Activated CD8-positive, alpha-beta T cell treated with anti-CD3 and anti-CD28 coated beads, Interleukin-2, amount 10 ng/mL, durations not matched to agents 7 days and 5 days (primary cell): ENCODE measurements around the gene RAD51B. TPM values are rescaled to one million over a fixed set of nuclear protein-coding genes. Genes with fewer than 3 reads are reported as not detected.

Experiments
- ATAC-seq: fragments of 150-1000 bp; cut with Tn5 transposase; one replicate; pipeline ENCODE4 v1.10.0; 2021; ENCODE audit warnings: moderate library complexity
- CTCF ChIA-PET: fragments of 350-600 bp; sonication (Branson Sonifier 250); formaldehyde crosslinking; loops from one replicate; lab custom pipeline; 2021; ENCODE audit warnings: antibody characterized with exemption; lab: Charles Lee
- POLR2A ChIA-PET: fragments of 350-600 bp; sonication (Branson Sonifier 250); formaldehyde crosslinking; loops from one replicate; lab custom pipeline; 2021; ENCODE audit warnings: antibody characterized with exemption; lab: Charles Lee
- DNase-seq: peaks from one replicate; pipeline ENCODE4 v3.0.0-alpha.2; 2020
- H3K27ac Mint-ChIP-seq: one replicate; pipeline ENCODE4 v1.8.0; 2021; ENCODE audit warnings: mild to moderate bottlenecking, mixed read lengths
- H3K27me3 Mint-ChIP-seq: one replicate; pipeline ENCODE4 v1.8.0; 2021; ENCODE audit warnings: low read depth, mixed read lengths
- H3K36me3 Mint-ChIP-seq: one replicate; pipeline ENCODE4 v1.8.0; 2021; ENCODE audit warnings: low read depth, mixed read lengths
- H3K4me1 Mint-ChIP-seq: one replicate; pipeline ENCODE4 v1.8.0; 2021; ENCODE audit warnings: low read depth, mixed read lengths
- H3K4me3 Mint-ChIP-seq: one replicate; pipeline ENCODE4 v1.8.0; 2021; ENCODE audit warnings: mild to moderate bottlenecking, mixed read lengths
- H3K9me3 Mint-ChIP-seq: one replicate; pipeline ENCODE4 v1.8.0; 2022; ENCODE audit warnings: mixed read lengths; ENCODE audit not compliant: insufficient read depth
- total RNA-seq, 2 experiments: library from RNA; stranded (reverse); gene quantifications; one replicate each; pipeline ENCODE4 v1.2.3, GENCODE V29; 2021

Gene RAD51B
- total RNA-seq, 2 experiments from 2014 or later, result 34.1 to 38.8 TPM

- Mint-ChIP-seq H3K9me3 (no peaks in the 10 kb centered on the region), H3K27me3 (no peaks in the 10 kb centered on the region), H3K4me3 (no peak overlapping the region), H3K4me1 (peaks cover 28% of the 10 kb centered on the region), H3K27ac (no peak overlapping the region), H3K36me3 (peaks cover 1% of the 10 kb centered on the region)
- ChIA-PET POLR2A (no interaction called here), CTCF (interaction anchor here (1.6 kb wide), 1 partner anchor 153 kb away, joined by 3 read pairs; no protein-coding TSS in a partner anchor)
- ATAC-seq (no peak), DNase-seq (no peak)
Observed at GRCh38 chr14:68403191-68404145, 583.9 kb downstream of the RAD51B start.

GRCh38 chr14:68404146-68404527 is 584.6 kb downstream of the RAD51B start:
- POLR2A ChIA-PET, result interaction anchor here (1.2 kb wide), 1 partner anchor 111 kb away, joined by 3 read pairs; no protein-coding TSS in a partner anchor
- no peak overlapping the region for H3K4me3 Mint-ChIP-seq
- CTCF ChIA-PET, result interaction anchor here (1.2 to 2.5 kb wide), 2 partner anchors 16 to 153 kb away, joined by 3 to 13 read pairs; no protein-coding TSS in a partner anchor

GRCh38 chr14:68404652-68405183 is 585.1 kb downstream of the RAD51B start:
- ATAC-seq, result no peak
- Mint-ChIP-seq H3K4me3 (no peak overlapping the region), H3K9me3 (no peaks in the 10 kb centered on the region), H3K27me3 (no peaks in the 10 kb centered on the region), H3K27ac (no peak overlapping the region), H3K36me3 (peaks cover 1% of the 10 kb centered on the region), H3K4me1 (peaks cover 37% of the 10 kb centered on the region)
- POLR2A ChIA-PET, result interaction anchor here (1.2 kb wide), 1 partner anchor 112 kb away, joined by 3 read pairs; no protein-coding TSS in a partner anchor
- CTCF ChIA-PET, result interaction anchor here (0.8 to 2.5 kb wide), 4 partner anchors 17 to 460 kb away, joined by 3 to 13 read pairs (median 3); no protein-coding TSS in a partner anchor
- no peak for DNase-seq

More at GRCh38 chr14:68404146-68404527, 584.6 kb downstream of the RAD51B start:
- ATAC-seq (no peak), DNase-seq (no peak)
- Mint-ChIP-seq H3K27me3 (no peaks in the 10 kb centered on the region), H3K27ac (no peak overlapping the region), H3K9me3 (no peaks in the 10 kb centered on the region), H3K4me1 (peaks cover 32% of the 10 kb centered on the region), H3K36me3 (peaks cover 1% of the 10 kb centered on the region)

- no peak overlapping the region for H3K4me3 Mint-ChIP-seq
- no peak for ATAC-seq
- H3K9me3 Mint-ChIP-seq, result no peaks in the 10 kb centered on the region
- ChIA-PET POLR2A (no interaction called here), CTCF (interaction anchor here (2.5 kb wide), 1 partner anchor 155 kb away, joined by 13 read pairs; no protein-coding TSS in a partner anchor)
- no peak overlapping the region for H3K27ac Mint-ChIP-seq
- peaks cover 1% of the 10 kb centered on the region for H3K36me3 Mint-ChIP-seq
- H3K27me3 Mint-ChIP-seq, result no peaks in the 10 kb centered on the region
- DNase-seq, result no peak
- H3K4me1 Mint-ChIP-seq, result peaks cover 34% of the 10 kb centered on the region
Observed at GRCh38 chr14:68405961-68406360, 586.4 kb downstream of the RAD51B start.

- Mint-ChIP-seq H3K36me3 (peaks cover 1% of the 10 kb centered on the region), H3K27ac (no peak overlapping the region), H3K9me3 (no peaks in the 10 kb centered on the region), H3K4me3 (no peak overlapping the region), H3K4me1 (peaks cover 34% of the 10 kb centered on the region), H3K27me3 (no peaks in the 10 kb centered on the region)
- ATAC-seq, result no peak
- no peak for DNase-seq
- ChIA-PET POLR2A (no interaction called here), CTCF (interaction anchor here (1.3 kb wide), 2 partner anchors 124 to 160 kb away, joined by 3 to 5 read pairs; no protein-coding TSS in a partner anchor)
Observed at GRCh38 chr14:68407285-68407684, 587.7 kb downstream of the RAD51B start.

GRCh38 chr14:68407825-68408224 is 588.2 kb downstream of the RAD51B start:
- no peaks in the 10 kb centered on the region for H3K9me3 Mint-ChIP-seq
- ChIA-PET CTCF (interaction anchor here (0.9 to 2.3 kb wide), 8 partner anchors 32 to 160 kb away, joined by 3 to 25 read pairs (median 4); no protein-coding TSS in a partner anchor), POLR2A (interaction anchor here (0.7 kb wide), 1 partner anchor 380 kb away, joined by 3 read pairs; no protein-coding TSS in a partner anchor)
- H3K36me3 Mint-ChIP-seq, result peaks cover 1% of the 10 kb centered on the region
- H3K27me3 Mint-ChIP-seq, result no peaks in the 10 kb centered on the region
- no peak overlapping the region for H3K4me3 Mint-ChIP-seq
- H3K27ac Mint-ChIP-seq, result peak overlapping the region; percentile 1
- no peak for DNase-seq
- no peak for ATAC-seq
- H3K4me1 Mint-ChIP-seq, result peaks cover 34% of the 10 kb centered on the region

GRCh38 chr14:68408680-68409079 is 589.1 kb downstream of the RAD51B start:
- Mint-ChIP-seq H3K27ac (no peak overlapping the region), H3K4me3 (no peak overlapping the region), H3K9me3 (no peaks in the 10 kb centered on the region), H3K27me3 (no peaks in the 10 kb centered on the region), H3K36me3 (no peaks in the 10 kb centered on the region), H3K4me1 (peaks cover 33% of the 10 kb centered on the region)
- ChIA-PET CTCF (interaction anchor here (0.7 to 2.3 kb wide), 12 partner anchors 33 to 381 kb away, joined by 3 to 25 read pairs (median 4); no protein-coding TSS in a partner anchor), POLR2A (interaction anchor here (0.9 kb wide), 1 partner anchor 379 kb away, joined by 4 read pairs; no protein-coding TSS in a partner anchor)
- DNase-seq, result peak; percentile 46
- ATAC-seq, result peak; percentile 73

DNA sequence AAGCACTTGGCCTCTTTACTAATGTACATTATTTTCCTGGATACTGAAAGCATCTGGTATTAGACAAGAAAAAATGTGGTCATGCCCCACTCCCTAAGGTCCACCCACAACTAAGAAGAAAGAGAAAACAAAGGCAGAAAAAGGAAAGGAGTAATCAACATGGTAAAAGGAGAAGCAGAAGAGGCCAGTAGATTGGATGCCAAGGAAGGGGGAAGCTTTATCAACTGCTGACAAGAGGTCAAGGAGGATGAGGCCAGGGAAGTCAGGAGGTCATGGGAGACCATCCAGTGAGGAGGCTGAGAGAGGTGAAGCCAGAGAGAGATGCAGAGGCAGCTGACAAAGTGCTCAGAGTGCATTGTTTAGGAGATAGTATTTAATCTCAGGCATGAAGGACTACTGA is 589.8 kb downstream of the RAD51B start:
- no peak for ATAC-seq
- no peaks in the 10 kb centered on the region for H3K27me3 Mint-ChIP-seq
- POLR2A ChIA-PET, result interaction anchor here (0.9 kb wide), 1 partner anchor 378 kb away, joined by 4 read pairs; no protein-coding TSS in a partner anchor
- CTCF ChIA-PET, result interaction anchor here (0.6 to 2.3 kb wide), 8 partner anchors 74 to 412 kb away, joined by 3 to 25 read pairs (median 4); no protein-coding TSS in a partner anchor
- no peak for DNase-seq
- H3K4me1 Mint-ChIP-seq, result peaks cover 26% of the 10 kb centered on the region
- H3K27ac Mint-ChIP-seq, result no peak overlapping the region
- no peaks in the 10 kb centered on the region for H3K36me3 Mint-ChIP-seq
- no peaks in the 10 kb centered on the region for H3K9me3 Mint-ChIP-seq
- H3K4me3 Mint-ChIP-seq, result no peak overlapping the region

DNA sequence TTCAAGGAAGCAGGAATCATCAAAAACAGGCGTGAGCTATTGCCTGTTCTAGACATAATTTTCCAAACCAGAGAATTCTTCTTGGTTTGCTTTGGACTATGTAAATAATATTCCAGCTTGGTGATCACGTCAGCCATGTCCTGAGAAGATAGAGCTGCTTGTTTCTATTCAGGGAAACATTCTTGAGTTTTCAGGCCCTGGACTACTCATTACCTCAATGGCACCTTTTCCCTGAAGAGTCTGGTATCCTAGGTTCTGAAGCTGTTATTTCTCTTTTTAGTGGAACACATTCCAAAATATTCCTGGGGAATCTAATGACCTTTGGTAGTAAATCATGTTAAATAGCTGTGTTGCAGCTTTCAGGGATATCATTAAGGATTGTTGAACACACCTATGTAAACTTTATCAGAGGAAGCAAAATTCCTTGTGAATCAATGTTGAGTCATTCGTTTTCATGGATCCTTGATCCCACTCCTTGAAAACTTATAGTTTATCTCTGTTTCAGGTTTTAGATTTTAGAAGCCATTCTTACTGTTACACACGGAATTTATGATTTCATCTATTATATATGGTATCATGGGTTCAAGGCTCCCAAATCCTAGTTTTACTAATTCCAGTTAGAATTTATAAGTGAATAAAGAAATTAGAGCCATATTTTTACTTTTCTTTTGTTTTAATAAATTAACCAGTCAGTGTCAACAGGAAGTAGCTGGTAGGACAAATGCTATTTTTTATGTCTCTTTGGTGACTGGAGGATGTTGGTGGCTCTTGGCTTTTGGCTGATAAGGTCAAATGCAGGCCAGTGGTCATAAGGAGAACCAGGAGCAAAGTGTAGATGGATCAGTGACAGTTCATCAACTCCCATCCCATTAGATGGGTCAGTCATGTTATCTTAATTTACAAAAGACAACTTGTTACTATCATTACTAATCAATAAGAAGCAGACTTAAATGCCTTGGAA is 593.2 kb downstream of the RAD51B start:
- ATAC-seq (no peak), DNase-seq (no peak)
- H3K27ac Mint-ChIP-seq, result no peak overlapping the region
- no peak overlapping the region for H3K4me3 Mint-ChIP-seq
- ChIA-PET POLR2A (no interaction called here), CTCF (interaction anchor here (0.6 to 1.4 kb wide), 4 partner anchors 11 to 431 kb away, joined by 3 to 4 read pairs (median 3); no protein-coding TSS in a partner anchor)
- H3K9me3 Mint-ChIP-seq, result no peaks in the 10 kb centered on the region
- no peaks in the 10 kb centered on the region for H3K27me3 Mint-ChIP-seq
- no peaks in the 10 kb centered on the region for H3K36me3 Mint-ChIP-seq
- peaks cover 14% of the 10 kb centered on the region for H3K4me1 Mint-ChIP-seq

DNA sequence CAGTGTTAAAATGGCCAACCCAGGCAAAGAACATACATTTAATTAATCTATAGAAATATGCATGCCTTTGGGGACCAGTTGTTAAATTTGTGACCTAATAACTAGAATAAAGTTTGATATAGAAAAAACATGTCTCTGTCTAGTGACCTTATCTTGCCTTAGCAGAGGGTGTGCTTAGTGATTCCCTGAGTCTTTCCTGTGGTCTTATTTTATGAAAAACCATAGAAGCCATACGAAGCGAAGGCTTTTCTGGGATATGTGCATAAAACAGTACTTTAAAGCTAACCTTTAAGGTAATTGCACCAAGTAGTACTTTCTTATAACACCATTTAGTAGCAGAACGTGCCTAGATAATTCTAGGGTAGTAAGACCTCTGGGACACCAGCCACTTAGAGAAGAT is 593.9 kb downstream of the RAD51B start:
- Mint-ChIP-seq H3K36me3 (no peaks in the 10 kb centered on the region), H3K27me3 (no peaks in the 10 kb centered on the region), H3K4me1 (peaks cover 12% of the 10 kb centered on the region), H3K27ac (no peak overlapping the region), H3K4me3 (no peak overlapping the region), H3K9me3 (no peaks in the 10 kb centered on the region)
- POLR2A ChIA-PET, result no interaction called here
- DNase-seq (no peak), ATAC-seq (no peak)
- CTCF ChIA-PET, result interaction anchor here (1.0 kb wide), 2 partner anchors 36 to 164 kb away, joined by 3 read pairs; no protein-coding TSS in a partner anchor
